Aorta (tissue), 5 donors: ENCODE data around the gene ITPK1. TPM values are rescaled to one million over a fixed set of nuclear protein-coding genes. Genes with fewer than 3 reads are reported as not detected.
A peak's percentile ranks its signal among the peaks of the same experiment; 100 is the strongest.

Source experiments
- ATAC-seq: fragments of 200-7000 bp; cut with Tn5 transposase; one replicate; pipeline ENCODE4 v1.9.1; 2022; ENCODE audit warnings: moderate library complexity; ENCODE audit not compliant: low FRiP score
- DNase-seq, 2 donors: peaks; one replicate each; pipeline ENCODE4 v3.0.0-alpha.2; 2020
- H3K27ac ChIP-seq, 2 donors: one replicate each; pipeline ENCODE4 v1.5.1; 2013; ENCODE audit warnings: low read length in 2 of 2, mild to moderate bottlenecking in 2 of 2, moderate library complexity in 2 of 2, control low read depth in 1 of 2, inconsistent platforms in 1 of 2, low read depth in 1 of 2
- H3K27me3 ChIP-seq, 2 donors: one replicate each; pipeline ENCODE4 v1.6.1; 2013; ENCODE audit warnings: control low read depth in 1 of 2, low read length in 1 of 2, mild to moderate bottlenecking in 1 of 2, moderate library complexity in 1 of 2; ENCODE audit not compliant: insufficient read depth in 2 of 2, control insufficient read depth in 1 of 2
- H3K36me3 ChIP-seq, 2 donors: one replicate each; pipeline ENCODE4 v1.6.1; 2013; ENCODE audit warnings: control low read depth in 1 of 2, low read length in 1 of 2, mild to moderate bottlenecking in 1 of 2; ENCODE audit not compliant: insufficient read depth in 2 of 2, control insufficient read depth in 1 of 2
- H3K4me1 ChIP-seq, 2 donors: one replicate each; pipeline ENCODE4 v1.6.1; 2013; ENCODE audit warnings: low read length in 2 of 2, control low read depth in 1 of 2, mild to moderate bottlenecking in 1 of 2, moderate library complexity in 1 of 2; ENCODE audit not compliant: insufficient read depth in 2 of 2, control insufficient read depth in 1 of 2
- H3K4me3 ChIP-seq, 2 donors: one replicate each; pipeline ENCODE4 v1.5.1; 2013; ENCODE audit warnings: low read length in 2 of 2, control low read depth in 1 of 2, mild to moderate bottlenecking in 1 of 2
- H3K9me3 ChIP-seq: one replicate; pipeline ENCODE4 v1.6.1; 2013; ENCODE audit warnings: mild to moderate bottlenecking, low read length; ENCODE audit not compliant: control insufficient read depth
- WGBS, 2 donors: extraction: QIAGEN DNeasy Blood & Tissue Kit; methylation state at CpG; one replicate each; pipeline ENCODE4 v1.1.7; 2013; 5-methylcytosine and 5-hydroxymethylcytosine counted together
- intact Hi-C, 2 donors: fragments of 100-400 bp; cut with DNase I; formaldehyde crosslinking; loops; one replicate each; pipeline versions ENCODE4 v1.14.2 to v1.15.0; 2022
- polyA plus RNA-seq, 2 donors: library from polyadenylated mRNA; stranded (reverse); fragments of 200-250 nt; gene quantifications; one replicate each; pipeline ENCODE4 v1.2.3, GENCODE V29; 2013
- total RNA-seq, 2 donors: library from RNA; stranded (reverse); fragmentation: NEBNext Ultra II Directional; extraction: Animal tissue kit (Norgen Biotek cat#: 25700); gene quantifications; one replicate each; pipeline ENCODE4 v1.2.1, GENCODE V29; 2021
- donor health status: healthy with polysubstance abuse.
- donor health status: Bipolar disorder and iron deficiency.
- donor health status: DM: no; HTN: no; CAD: no.
- donor health status: DM: no; HTN: no; CAD: no.
- donor health status: DM: yes; HTN: yes; CAD: no.

The ITPK1 gene
- total and polyA plus RNA-seq, 4 donors, result 39.7 to 69.5 (median 54.2) TPM

DNA sequence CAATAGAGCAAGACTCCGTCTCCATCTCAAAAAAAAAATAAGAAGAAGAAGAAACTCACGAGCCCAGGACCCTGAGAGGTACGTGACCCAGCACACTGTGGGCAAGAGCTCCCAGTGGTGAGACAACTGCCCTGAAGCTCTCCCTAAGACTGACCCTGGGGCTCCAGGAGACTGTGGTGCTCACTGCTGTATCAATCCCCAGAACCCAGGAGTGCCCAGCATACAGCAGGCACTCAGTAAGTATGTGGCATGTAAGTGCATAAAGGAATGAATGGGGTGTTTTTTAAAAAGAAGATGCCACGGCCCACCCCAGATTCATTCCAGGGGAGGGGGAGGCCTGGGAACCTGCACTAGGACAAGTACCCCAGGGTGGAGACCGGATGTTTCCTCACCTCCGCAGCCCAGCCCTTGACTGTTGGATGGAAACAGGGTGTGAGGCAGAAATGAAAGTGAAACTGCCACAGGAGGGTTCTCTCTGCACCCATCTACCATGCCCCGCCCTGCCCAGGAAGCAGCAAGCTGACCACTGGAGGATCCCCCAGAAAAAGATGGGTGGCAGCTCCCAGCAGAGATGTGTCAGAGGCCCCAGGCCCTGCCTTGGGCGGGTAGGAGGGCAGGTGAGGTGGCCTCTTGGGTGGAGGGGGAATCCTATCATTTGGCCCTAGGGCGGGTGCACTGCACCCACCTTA lies 12.2 kb downstream of the ITPK1 start:
- H3K27me3 ChIP-seq, result no peaks in the 10 kb centered on the region
- no peaks in the 10 kb centered on the region for H3K9me3 ChIP-seq
- WGBS, 2 donors, result 91 to 94% methylated on average over 9 of the region's 9 CpGs
- intact Hi-C loops, result no loop called here
- H3K4me3 ChIP-seq, result no peak overlapping the region
- DNase-seq (peak in 1 of 2 donors; percentile 60), ATAC-seq (no peak)
- H3K4me1 ChIP-seq, result no peaks in the 10 kb centered on the region
- H3K27ac ChIP-seq, result no peak overlapping the region
- no peaks in the 10 kb centered on the region for H3K36me3 ChIP-seq

DNA sequence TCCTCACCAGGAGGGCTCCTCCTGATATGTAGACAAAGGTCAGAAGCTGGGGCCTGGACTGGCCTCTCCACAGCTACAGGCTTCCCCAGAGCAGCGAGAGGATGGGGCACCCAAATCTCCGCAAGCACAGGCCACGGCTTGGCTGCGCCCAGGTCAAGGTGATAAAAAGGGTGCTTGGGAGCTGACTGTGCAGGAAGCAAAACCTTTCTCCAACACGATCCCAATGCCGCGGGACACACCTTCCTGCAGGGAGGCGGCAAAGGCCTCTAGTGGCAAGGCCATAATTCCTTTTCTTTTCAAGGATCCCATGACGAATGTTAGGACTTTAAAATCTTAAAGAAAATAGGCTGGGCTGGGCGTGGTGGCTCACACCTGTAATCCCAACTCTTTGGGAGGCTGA lies 13.6 kb downstream of the ITPK1 start:
- Histone ChIP-seq H3K4me1 (no peaks in the 10 kb centered on the region), H3K9me3 (no peaks in the 10 kb centered on the region), H3K4me3 (no peak overlapping the region), H3K27ac (no peak overlapping the region), H3K27me3 (no peaks in the 10 kb centered on the region), H3K36me3 (no peaks in the 10 kb centered on the region)
- ATAC-seq, result no peak
- no peak for DNase-seq
- 86 to 95% methylated on average over 10 of the region's 10 CpGs for WGBS, 2 donors
- intact Hi-C loops, result no loop called here

DNA sequence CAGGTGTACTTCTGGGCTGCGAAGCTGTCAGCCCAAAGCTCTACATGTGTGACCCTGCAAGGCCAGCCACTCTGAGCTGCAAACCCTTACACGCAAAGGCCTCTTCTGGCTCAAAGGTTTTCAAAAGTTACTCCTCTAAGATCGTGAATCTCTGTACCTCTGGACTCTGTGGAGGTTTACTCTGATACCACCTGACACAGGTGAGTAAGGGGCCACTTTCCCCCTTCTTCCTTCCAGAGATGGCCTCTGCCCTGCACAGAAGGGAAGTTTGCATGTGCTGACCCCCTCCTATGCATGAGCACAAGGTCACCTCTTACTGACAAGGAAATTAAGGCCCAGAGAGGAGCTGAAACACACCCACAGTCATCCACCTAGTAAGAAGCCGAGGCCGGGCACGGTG lies 14.5 kb downstream of the ITPK1 start:
- intact Hi-C loops, result no loop called here
- H3K27me3 ChIP-seq, result no peaks in the 10 kb centered on the region
- DNase-seq, result no peak
- no peak overlapping the region for H3K27ac ChIP-seq
- H3K36me3 ChIP-seq, result no peaks in the 10 kb centered on the region
- H3K4me3 ChIP-seq, result no peak overlapping the region
- WGBS, 2 donors, result 80 to 93% methylated on average over 6 of the region's 6 CpGs
- H3K9me3 ChIP-seq, result no peaks in the 10 kb centered on the region
- ATAC-seq, result no peak
- H3K4me1 ChIP-seq, result peaks cover 0 to 2% of the 10 kb centered on the region in 2 donors

DNA sequence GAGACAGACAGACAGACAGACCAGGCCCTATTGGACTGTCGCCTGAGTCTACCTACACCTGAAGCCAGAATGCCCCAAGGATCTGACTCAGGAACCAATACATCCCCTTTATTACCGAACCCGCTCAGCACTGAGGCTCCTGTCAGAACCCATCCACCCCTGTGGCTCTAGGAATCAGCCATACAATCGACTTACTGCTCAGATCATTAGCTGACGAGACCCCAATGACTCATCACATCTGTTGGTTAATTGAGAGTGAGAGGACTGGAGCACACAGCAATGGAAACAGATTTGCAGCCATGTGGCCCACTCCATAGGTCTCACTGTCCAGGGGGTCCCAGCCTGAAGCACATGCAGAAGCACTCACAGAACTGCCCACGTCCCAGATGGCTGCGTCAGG lies 15.2 kb downstream of the ITPK1 start:
- no peak overlapping the region for H3K4me3 ChIP-seq
- ATAC-seq (no peak), DNase-seq (no peak)
- H3K36me3 ChIP-seq, result no peaks in the 10 kb centered on the region
- peaks cover 0 to 2% of the 10 kb centered on the region in 2 donors for H3K4me1 ChIP-seq
- no peaks in the 10 kb centered on the region for H3K9me3 ChIP-seq
- 92 to 94% methylated on average over 7 of the region's 7 CpGs for WGBS, 2 donors
- H3K27me3 ChIP-seq, result no peaks in the 10 kb centered on the region
- H3K27ac ChIP-seq, result no peak overlapping the region
- intact Hi-C loops, result no loop called here

DNA sequence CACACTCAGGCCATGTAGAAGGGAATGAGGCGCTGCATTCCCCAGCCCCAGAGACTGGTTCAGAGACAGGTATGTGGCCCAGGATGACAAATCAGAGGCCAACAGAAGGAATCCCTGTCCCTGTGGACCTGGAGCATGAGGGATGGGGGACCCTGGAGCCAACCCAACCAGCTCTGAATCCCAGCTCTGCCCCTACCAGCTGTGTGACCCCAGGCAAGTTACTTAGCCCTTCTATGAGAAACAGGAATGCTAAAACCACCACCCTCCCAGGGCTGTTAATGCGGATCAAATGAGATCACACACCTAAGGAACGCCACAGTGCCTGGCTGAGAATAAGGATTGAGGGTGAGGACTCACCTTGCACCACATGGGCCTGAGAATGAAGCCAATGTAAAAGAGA lies 15.6 kb downstream of the ITPK1 start:
- 97% methylated on average over 3 of the region's 3 CpGs for WGBS, 2 donors
- Histone ChIP-seq H3K4me3 (no peak overlapping the region), H3K9me3 (no peaks in the 10 kb centered on the region), H3K27ac (no peak overlapping the region), H3K36me3 (no peaks in the 10 kb centered on the region), H3K27me3 (no peaks in the 10 kb centered on the region), H3K4me1 (peaks cover 0 to 2% of the 10 kb centered on the region in 2 donors)
- no peak for DNase-seq
- no peak for ATAC-seq
- intact Hi-C loops, result no loop called here

DNA sequence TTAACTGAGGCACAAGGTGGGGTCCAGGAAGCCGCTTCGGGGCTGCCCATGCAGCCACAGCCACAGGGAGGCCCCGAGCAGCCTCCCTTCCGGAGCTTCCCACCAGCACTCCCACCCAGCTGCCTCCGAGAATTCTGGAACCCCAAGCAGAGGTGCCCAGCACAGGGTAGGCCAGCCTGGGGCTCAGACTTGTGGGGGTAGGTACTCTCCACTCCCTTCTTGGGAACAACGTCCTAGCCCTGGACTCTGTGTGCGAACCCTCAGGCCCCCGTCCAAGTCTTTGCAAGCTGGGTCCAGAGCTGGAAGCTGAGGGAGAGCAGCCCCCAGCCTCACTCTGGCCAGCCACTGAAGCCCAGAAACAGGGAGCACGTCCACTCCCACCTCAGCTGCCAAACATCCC lies 16.1 kb downstream of the ITPK1 start:
- no peaks in the 10 kb centered on the region for H3K9me3 ChIP-seq
- ATAC-seq (no peak), DNase-seq (no peak)
- H3K4me1 ChIP-seq, result peaks cover 0 to 2% of the 10 kb centered on the region in 2 donors
- intact Hi-C loops, result no loop called here
- no peaks in the 10 kb centered on the region for H3K27me3 ChIP-seq
- H3K4me3 ChIP-seq, result no peak overlapping the region
- no peaks in the 10 kb centered on the region for H3K36me3 ChIP-seq
- H3K27ac ChIP-seq, result no peak overlapping the region
- 91 to 92% methylated on average over 9 of the region's 9 CpGs for WGBS, 2 donors

DNA sequence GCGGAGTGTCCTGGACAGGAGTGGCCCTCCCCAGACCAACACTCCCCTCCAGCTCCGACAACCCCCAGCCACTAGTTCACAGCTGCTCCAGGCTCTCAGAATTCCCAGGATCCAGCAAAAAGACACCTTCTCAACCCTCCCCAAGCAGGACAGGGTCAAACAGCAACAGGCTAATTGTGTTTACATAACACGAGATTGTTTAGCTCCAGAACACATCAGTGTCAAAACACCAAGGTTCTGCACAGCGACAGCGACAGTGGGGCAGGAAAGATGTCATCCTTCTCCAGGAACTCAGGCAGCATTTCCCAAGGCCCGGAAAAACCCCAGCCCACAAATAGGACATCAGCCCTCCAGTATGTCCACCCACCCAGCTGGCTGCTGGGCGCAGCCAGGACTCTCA lies 16.5 kb downstream of the ITPK1 start:
- H3K36me3 ChIP-seq, result no peaks in the 10 kb centered on the region
- no peak overlapping the region for H3K4me3 ChIP-seq
- intact Hi-C loops, result no loop called here
- peaks cover 0 to 2% of the 10 kb centered on the region in 2 donors for H3K4me1 ChIP-seq
- no peak for ATAC-seq
- DNase-seq, result no peak
- H3K27ac ChIP-seq, result no peak overlapping the region
- H3K9me3 ChIP-seq, result no peaks in the 10 kb centered on the region
- H3K27me3 ChIP-seq, result no peaks in the 10 kb centered on the region
- 89 to 90% methylated on average over 7 of the region's 7 CpGs for WGBS, 2 donors

DNA sequence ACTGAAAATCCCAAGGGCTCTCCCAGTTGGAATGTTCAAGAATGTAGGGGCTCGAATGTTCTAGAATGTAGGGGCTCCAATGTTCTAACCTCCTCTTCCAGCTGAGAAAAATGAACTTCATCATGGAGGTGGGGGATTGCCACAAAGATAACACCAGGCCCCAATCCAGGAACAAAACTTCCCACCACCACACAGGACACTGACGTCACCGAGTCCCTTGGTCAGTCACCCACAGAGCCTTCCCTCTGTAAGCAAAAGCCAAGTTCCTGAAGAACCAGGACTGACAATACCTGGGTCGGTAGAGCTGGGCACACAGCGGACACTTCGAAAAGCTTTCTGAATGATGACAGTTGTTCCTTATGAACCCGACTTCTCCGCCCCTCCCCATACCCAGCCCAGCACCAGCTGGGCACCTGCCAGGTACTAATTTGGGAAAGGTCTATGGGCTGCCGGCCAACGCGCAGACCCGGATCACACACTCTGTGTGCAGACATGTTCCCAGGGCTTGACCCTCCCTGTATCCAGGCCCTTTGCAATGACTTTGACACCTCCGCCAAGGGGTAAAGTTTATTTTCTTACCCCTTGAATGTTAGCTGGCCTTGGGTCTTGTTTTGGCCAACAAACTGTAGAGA lies 18.9 kb downstream of the ITPK1 start:
- H3K9me3 ChIP-seq, result no peaks in the 10 kb centered on the region
- H3K36me3 ChIP-seq, result no peaks in the 10 kb centered on the region
- no peak for DNase-seq
- no peaks in the 10 kb centered on the region for H3K27me3 ChIP-seq
- intact Hi-C loops, result no loop called here
- peaks cover 0 to 2% of the 10 kb centered on the region in 2 donors for H3K4me1 ChIP-seq
- H3K4me3 ChIP-seq, result no peak overlapping the region
- WGBS, 2 donors, result 20 to 28% methylated on average over 13 of the region's 13 CpGs
- ATAC-seq, result no peak
- no peak overlapping the region for H3K27ac ChIP-seq
